ENCODE data around the gene DYNC2LI1.

DYNC2LI1 gene

DNA sequence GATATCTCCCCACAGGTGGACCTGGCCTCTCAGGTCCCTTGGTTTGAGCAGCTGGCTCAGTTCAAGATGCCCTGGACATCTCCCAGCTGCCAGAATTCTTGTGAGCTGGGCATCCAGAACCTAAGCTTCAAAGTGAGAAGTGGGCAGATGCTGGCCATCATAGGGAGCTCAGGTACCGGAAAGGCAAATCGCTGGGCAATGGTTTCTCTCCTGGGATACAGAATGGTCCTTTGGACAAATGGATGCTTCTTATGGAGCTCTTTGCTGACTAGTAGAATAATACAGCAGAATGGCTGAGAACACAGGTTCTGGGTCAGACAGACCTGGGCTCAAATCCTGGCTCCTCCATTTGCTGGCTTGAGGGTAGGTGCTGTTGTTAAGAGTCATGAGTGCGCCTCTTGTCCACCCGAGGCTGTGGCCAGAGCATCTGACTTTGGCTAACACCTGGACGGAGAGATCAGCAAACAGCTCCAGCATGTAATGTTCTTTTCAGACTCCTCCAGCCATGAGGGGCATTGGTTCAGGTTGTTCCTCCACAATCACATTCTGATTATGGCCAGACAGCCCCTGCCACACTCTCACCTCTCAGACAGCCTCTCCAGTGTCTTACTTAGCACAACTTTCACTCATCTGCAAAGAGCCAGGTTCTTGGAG is 72.4 kb downstream of the DYNC2LI1 start:
- no peak for DNase-seq (ENCODE audit: low read depth in 2 of 2)

DNA sequence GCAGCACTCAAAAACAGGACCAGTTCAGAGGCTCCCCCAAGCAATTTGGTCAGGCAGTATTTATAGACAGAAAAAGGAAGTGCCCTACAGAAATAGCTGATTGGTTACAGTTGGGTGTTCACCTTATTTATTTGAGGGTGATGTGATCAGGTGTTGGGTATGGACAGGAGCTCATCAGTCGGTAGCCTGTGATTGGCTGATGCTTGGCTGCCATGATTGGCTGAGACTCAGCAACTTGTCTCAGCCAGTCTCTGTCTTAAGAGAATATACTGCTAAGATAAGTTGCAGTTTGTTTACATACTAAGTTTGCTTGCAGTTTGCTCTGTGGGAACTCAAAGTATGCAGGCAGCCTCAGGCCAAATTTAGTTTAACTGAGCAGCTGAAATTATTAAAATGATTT is 74.4 kb downstream of the DYNC2LI1 start:
- DNase-seq (ENCODE audit: low read depth in 2 of 2), result no peak

DNA sequence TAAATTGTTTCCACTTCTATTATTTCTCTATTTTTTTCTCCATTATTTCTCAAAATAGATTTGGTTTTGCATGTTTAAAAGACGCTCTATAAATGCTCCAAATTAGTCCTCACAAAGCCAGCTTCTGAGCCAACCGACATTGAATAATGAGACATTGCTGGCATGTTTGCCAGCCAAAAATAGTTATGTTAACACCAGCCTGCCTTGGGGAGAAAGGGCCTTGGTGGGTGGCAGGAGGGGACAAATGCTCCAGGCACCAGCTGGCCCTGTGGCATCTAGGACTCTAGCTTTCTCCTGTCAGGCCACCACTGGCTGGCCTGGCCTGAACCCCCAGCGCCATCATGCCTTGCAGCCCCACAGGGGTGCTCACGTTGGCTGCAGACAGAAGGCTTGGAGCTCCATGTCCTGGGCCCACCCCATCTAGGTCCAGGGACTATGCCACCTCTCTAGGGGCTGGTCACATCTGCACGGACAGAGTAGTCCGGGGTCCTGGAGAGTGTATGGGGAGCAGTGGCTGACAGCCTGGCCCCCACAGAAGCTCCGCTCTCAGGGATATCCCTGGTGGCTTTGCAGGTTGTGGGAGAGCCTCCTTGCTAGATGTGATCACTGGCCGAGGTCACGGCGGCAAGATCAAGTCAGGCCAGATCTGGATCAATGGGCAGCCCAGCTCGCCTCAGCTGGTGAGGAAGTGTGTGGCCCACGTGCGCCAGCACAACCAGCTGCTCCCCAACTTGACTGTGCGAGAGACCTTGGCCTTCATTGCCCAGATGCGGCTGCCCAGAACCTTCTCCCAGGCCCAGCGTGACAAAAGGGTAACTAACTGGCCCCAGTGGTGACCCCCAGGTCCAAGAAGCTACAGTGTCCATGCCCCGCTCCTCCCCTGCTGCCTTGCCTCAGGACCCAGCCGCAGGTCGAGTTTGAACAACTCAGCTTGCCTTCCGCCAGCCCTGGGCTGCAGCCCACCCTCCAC is 77.5 kb downstream of the DYNC2LI1 start:
- no peak for DNase-seq (ENCODE audit: low read depth in 2 of 2)

DNA sequence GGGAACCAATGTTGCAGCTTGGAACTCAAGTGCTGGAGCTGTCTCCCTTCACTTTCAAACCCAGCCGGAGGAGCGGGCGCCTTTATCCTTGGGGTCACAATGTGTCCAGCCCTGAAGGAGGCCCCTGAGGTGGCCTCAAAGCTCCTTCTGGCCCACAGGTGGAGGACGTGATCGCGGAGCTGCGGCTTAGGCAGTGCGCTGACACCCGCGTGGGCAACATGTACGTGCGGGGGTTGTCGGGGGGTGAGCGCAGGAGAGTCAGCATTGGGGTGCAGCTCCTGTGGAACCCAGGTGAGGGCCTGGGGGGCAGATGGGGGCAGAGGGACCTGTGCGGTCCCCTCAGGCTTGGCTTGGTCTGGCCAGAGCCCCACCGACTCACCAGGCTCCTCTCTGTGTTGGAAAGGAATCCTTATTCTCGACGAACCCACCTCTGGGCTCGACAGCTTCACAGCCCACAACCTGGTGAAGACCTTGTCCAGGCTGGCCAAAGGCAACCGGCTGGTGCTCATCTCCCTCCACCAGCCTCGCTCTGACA is 78.4 kb downstream of the DYNC2LI1 start:
- no peak for DNase-seq (ENCODE audit: low read depth in 2 of 2)

DNA sequence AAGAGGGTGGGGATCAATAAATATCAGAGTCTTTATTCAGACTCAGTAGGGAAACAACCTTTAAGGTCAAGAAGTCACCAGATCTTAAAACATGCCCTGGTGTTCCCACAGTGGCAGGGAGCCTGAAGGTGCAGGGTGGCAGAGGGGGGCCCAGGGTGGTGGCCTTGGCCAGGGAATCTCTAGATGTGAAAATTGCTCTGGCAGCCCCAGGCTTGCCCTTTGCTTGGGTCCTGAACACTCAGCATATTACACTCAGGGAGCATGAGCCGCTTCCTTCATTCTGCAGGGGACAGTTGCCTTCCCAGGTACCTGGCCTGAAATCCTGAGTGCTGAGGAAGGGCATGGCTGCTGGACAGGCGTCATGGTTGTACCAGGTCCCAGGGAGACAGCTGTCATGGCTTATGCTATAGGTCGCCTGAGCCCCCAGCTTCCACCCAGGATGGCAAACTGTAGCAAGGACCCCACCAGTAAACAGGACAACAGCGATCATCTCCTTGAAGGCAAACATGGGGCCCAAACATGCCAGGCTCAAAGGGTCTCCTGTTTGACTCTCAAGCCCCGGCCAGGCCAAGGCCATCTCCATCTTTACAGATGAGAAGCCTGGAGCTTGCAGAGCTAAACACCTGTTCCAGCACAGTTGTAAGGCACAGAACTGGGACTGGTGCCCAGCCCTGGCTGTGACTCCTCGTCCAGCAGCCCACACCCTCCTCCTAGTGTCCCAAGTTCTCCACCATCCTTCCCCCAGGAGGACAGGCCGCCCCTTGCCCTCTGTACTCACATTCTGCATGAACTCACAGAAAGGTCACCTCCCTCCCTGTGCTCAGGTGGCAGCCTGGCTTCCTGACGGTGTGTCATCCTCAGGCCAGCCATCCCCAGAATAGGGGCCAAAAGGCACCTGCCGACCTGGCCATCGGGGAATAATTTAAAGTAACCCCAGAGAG is 79.6 kb downstream of the DYNC2LI1 start:
- DNase-seq (ENCODE audit: low read depth in 2 of 2), result no peak

DNA sequence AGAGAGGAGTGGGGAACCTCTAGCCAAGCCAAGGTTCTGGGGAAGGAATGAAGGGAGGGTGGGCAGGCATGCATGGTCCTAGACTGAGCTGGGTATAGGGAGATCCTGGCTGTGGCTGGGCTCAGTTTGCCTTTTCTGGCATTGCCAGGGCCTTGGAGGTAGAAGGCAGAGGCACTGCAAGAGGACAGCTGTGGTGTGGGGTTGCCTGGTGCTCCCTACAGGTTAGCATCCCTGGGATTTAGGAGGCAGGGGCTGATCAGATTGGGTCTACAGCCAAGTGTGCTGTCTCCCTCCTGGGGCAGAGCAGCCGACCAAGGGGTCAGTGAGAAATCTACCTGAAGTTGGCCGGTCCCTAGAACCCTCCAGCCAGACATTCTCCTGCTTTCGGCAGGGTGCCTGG is 80.8 kb downstream of the DYNC2LI1 start:
- DNase-seq (ENCODE audit: low read depth in 2 of 2), result no peak

DNA sequence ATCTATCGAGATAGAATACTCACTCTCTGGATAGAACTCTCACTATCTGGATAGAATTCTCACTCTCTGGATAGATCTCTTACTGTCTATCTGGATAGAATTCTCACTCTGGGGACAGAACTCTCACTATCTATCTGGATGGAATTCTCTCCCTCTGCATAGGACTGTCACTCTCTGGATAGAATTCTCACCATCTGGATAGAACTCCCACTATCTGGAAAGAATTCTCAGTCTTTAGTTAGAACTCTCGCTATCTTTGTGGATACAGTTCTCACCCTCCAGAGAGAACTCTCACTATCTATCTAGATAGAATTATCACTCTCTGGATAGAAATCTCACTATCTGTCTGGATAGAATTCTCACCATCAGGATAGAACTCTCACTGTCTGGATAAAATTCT is 81.5 kb downstream of the DYNC2LI1 start:
- no peak for DNase-seq (ENCODE audit: low read depth in 2 of 2)
